ENCODE results near the gene HACD1. TPM values are rescaled to one million over a fixed set of nuclear protein-coding genes. Genes with fewer than 3 reads are reported as not detected.
A peak's percentile ranks its signal among the peaks of the same experiment; 100 is the strongest.

HACD1 gene
- total and polyA plus RNA-seq, 4 experiments from 2014 or later = 1.4 to 3.4 (median 2.4) TPM

GRCh38 chr10:17650416-17650815 is 33.2 kb upstream of the HACD1 start:
- Histone ChIP-seq H3K27ac (ENCODE audit: low read depth, low read length) (peak overlapping the region; percentile 22), H3K4me3 (ENCODE audit: low read length in 2 of 2) (no peak overlapping the region), H3K36me3 (ENCODE audit: insufficient read depth, low read length) (no peaks in the 10 kb centered on the region), H3K9me3 (ENCODE audit: control insufficient read depth in 1 of 2, low read length in 2 of 2) (peaks cover 0 to 4% of the 10 kb centered on the region in 2 donors), H3K27me3 (ENCODE audit: insufficient read depth, low read length) (no peaks in the 10 kb centered on the region), H3K4me1 (ENCODE audit: insufficient read depth, low read length) (peaks cover 82% of the 10 kb centered on the region)
- Mint-ChIP-seq H3K4me3 (peak overlapping the region in 5 of 8 donors; percentile 8 to 66 (median 31)), H3K4me1 (peaks cover 53 to 89% (median 72%) of the 10 kb centered on the region in 4 donors), H3K27ac (peak overlapping the region in 6 of 7 donors; percentile 65 to 84 (median 78)), H3K9me3 (peaks cover 0 to 13% (median 6%) of the 10 kb centered on the region in 8 donors), H3K36me3 (peaks cover 39% of the 10 kb centered on the region in 2 donors), H3K27me3 (no peaks in the 10 kb centered on the region)
- CTCF ChIA-PET (ENCODE audit: partially characterized antibody) = no interaction called here
- DNase-seq = no peak
- POLR2A ChIA-PET (ENCODE audit: partially characterized antibody) = interaction anchor here (1.4 kb wide), 1 partner anchor 27 kb away, joined by 5 read pairs; no protein-coding TSS in a partner anchor
- intact Hi-C loops (cut with micrococcal nuclease) = no loop called here

GRCh38 chr10:17649836-17650235 is 32.7 kb upstream of the HACD1 start:
- Mint-ChIP-seq H3K4me3 (peak overlapping the region in 3 of 8 donors; percentile 20 to 64 (median 27)), H3K27me3 (no peaks in the 10 kb centered on the region), H3K4me1 (peaks cover 51 to 89% (median 72%) of the 10 kb centered on the region in 4 donors), H3K27ac (peak overlapping the region in 6 of 7 donors; percentile 11 to 84 (median 46)), H3K9me3 (peaks cover 0 to 13% (median 6%) of the 10 kb centered on the region in 8 donors), H3K36me3 (peaks cover 35 to 36% of the 10 kb centered on the region in 2 donors)
- no peaks in the 10 kb centered on the region for H3K27me3 ChIP-seq (ENCODE audit: insufficient read depth, low read length)
- no peak overlapping the region for H3K27ac ChIP-seq (ENCODE audit: low read depth, low read length)
- no peaks in the 10 kb centered on the region for H3K36me3 ChIP-seq (ENCODE audit: insufficient read depth, low read length)
- DNase-seq = no peak
- peaks cover 82% of the 10 kb centered on the region for H3K4me1 ChIP-seq (ENCODE audit: insufficient read depth, low read length)
- intact Hi-C loops (cut with micrococcal nuclease) = loop anchor here (5.0 kb wide), 1 partner anchor 32 kb away; no protein-coding TSS in a partner anchor
- CTCF ChIA-PET (ENCODE audit: partially characterized antibody) = no interaction called here
- POLR2A ChIA-PET (ENCODE audit: partially characterized antibody) = no interaction called here
- no peak overlapping the region for H3K4me3 ChIP-seq (ENCODE audit: low read length in 2 of 2)
- H3K9me3 ChIP-seq (ENCODE audit: control insufficient read depth in 1 of 2, low read length in 2 of 2) = peaks cover 0 to 4% of the 10 kb centered on the region in 2 donors

- Mint-ChIP-seq H3K27me3 (no peaks in the 10 kb centered on the region), H3K4me1 (peaks cover 54 to 92% (median 75%) of the 10 kb centered on the region in 4 donors), H3K36me3 (peaks cover 33 to 39% of the 10 kb centered on the region in 2 donors), H3K4me3 (peak overlapping the region; percentile 76 to 92 (median 84)), H3K9me3 (peaks cover 0 to 13% (median 6%) of the 10 kb centered on the region in 8 donors), H3K27ac (peak overlapping the region; percentile 82 to 97 (median 95))
- H3K9me3 ChIP-seq (ENCODE audit: control insufficient read depth in 1 of 2, low read length in 2 of 2) = peaks cover 0 to 4% of the 10 kb centered on the region in 2 donors
- CTCF ChIA-PET (ENCODE audit: partially characterized antibody) = interaction anchor here (1.1 to 2.6 kb wide), 3 partner anchors 10 to 26 kb away, joined by 3 to 7 read pairs (median 5); no protein-coding TSS in a partner anchor
- no peaks in the 10 kb centered on the region for H3K27me3 ChIP-seq (ENCODE audit: insufficient read depth, low read length)
- H3K4me1 ChIP-seq (ENCODE audit: insufficient read depth, low read length) = peaks cover 79% of the 10 kb centered on the region
- peak overlapping the region in 1 of 2 donors; percentile 0 for H3K4me3 ChIP-seq (ENCODE audit: low read length in 2 of 2)
- peak overlapping the region; percentile 38 for H3K27ac ChIP-seq (ENCODE audit: low read depth, low read length)
- intact Hi-C loops (cut with micrococcal nuclease) = loop anchor here (5.0 kb wide), 1 partner anchor 33 kb away; no protein-coding TSS in a partner anchor
- no peak for DNase-seq
- POLR2A ChIA-PET (ENCODE audit: partially characterized antibody) = interaction anchor here (1.3 to 2.1 kb wide), 4 partner anchors 10 to 49 kb away, joined by 3 to 9 read pairs (median 4); no protein-coding TSS in a partner anchor
- no peaks in the 10 kb centered on the region for H3K36me3 ChIP-seq (ENCODE audit: insufficient read depth, low read length)
Observed at GRCh38 chr10:17649052-17649451, 31.9 kb upstream of the HACD1 start.

GRCh38 chr10:17648243-17649035 is 31.3 kb upstream of the HACD1 start:
- CTCF ChIA-PET (ENCODE audit: partially characterized antibody) = interaction anchor here (0.8 to 2.6 kb wide), 6 partner anchors 11 to 89 kb away, joined by 3 to 8 read pairs (median 4); no protein-coding TSS in a partner anchor

GRCh38 chr10:17647326-17647725 is 30.2 kb upstream of the HACD1 start:
- Mint-ChIP-seq H3K4me1 (peaks cover 53 to 94% (median 76%) of the 10 kb centered on the region in 4 donors), H3K4me3 (peak overlapping the region in 7 of 8 donors; percentile 13 to 58 (median 35)), H3K27me3 (no peaks in the 10 kb centered on the region), H3K27ac (peak overlapping the region in 5 of 7 donors; percentile 16 to 97 (median 50)), H3K36me3 (peaks cover 17 to 36% of the 10 kb centered on the region in 2 donors), H3K9me3 (peaks cover 0 to 4% (median 0%) of the 10 kb centered on the region in 8 donors)
- intact Hi-C loops (cut with micrococcal nuclease) = loop anchor here (5.0 kb wide), 1 partner anchor 35 kb away; no protein-coding TSS in a partner anchor
- no peaks in the 10 kb centered on the region for H3K27me3 ChIP-seq (ENCODE audit: insufficient read depth, low read length)
- POLR2A ChIA-PET (ENCODE audit: partially characterized antibody) = interaction anchor here (1.0 to 2.1 kb wide), 6 partner anchors 8 to 418 kb away, joined by 3 to 9 read pairs (median 6); no protein-coding TSS in a partner anchor
- no peaks in the 10 kb centered on the region for H3K9me3 ChIP-seq (ENCODE audit: control insufficient read depth in 1 of 2, low read length in 2 of 2)
- H3K27ac ChIP-seq (ENCODE audit: low read depth, low read length) = peak overlapping the region; percentile 38
- CTCF ChIA-PET (ENCODE audit: partially characterized antibody) = interaction anchor here (0.8 to 2.6 kb wide), 7 partner anchors 14 to 90 kb away, joined by 3 to 8 read pairs (median 4); no protein-coding TSS in a partner anchor
- no peak for DNase-seq
- H3K4me1 ChIP-seq (ENCODE audit: insufficient read depth, low read length) = peaks cover 83% of the 10 kb centered on the region
- H3K36me3 ChIP-seq (ENCODE audit: insufficient read depth, low read length) = no peaks in the 10 kb centered on the region
- no peak overlapping the region for H3K4me3 ChIP-seq (ENCODE audit: low read length in 2 of 2)

More at GRCh38 chr10:17648243-17649035, 31.3 kb upstream of the HACD1 start:
- H3K4me1 Mint-ChIP-seq = peaks cover 52 to 92% (median 71%) of the 10 kb centered on the region in 4 donors
- Histone ChIP-seq H3K4me3 (ENCODE audit: low read length in 2 of 2) (peak overlapping the region; percentile 0 to 27), H3K27me3 (ENCODE audit: insufficient read depth, low read length) (no peaks in the 10 kb centered on the region), H3K9me3 (ENCODE audit: control insufficient read depth in 1 of 2, low read length in 2 of 2) (peaks cover 0 to 4% of the 10 kb centered on the region in 2 donors), H3K36me3 (ENCODE audit: insufficient read depth, low read length) (no peaks in the 10 kb centered on the region), H3K4me1 (ENCODE audit: insufficient read depth, low read length) (peaks cover 79% of the 10 kb centered on the region), H3K27ac (ENCODE audit: low read depth, low read length) (peak overlapping the region; percentile 38)
- peaks cover 0 to 10% (median 4%) of the 10 kb centered on the region in 8 donors for H3K9me3 Mint-ChIP-seq
- intact Hi-C loops (cut with micrococcal nuclease) = loop anchor here (5.0 kb wide), 1 partner anchor 34 kb away; no protein-coding TSS in a partner anchor
- peak overlapping the region; percentile 76 to 92 (median 84) for H3K4me3 Mint-ChIP-seq
- DNase-seq = peak; percentile 39 to 70 (median 63)
- H3K27ac Mint-ChIP-seq = peak overlapping the region; percentile 82 to 97 (median 95)
- H3K36me3 Mint-ChIP-seq = peaks cover 27 to 41% of the 10 kb centered on the region in 2 donors
- POLR2A ChIA-PET (ENCODE audit: partially characterized antibody) = interaction anchor here (1.0 to 2.1 kb wide), 8 partner anchors 11 to 419 kb away, joined by 3 to 9 read pairs (median 4); no protein-coding TSS in a partner anchor
- H3K27me3 Mint-ChIP-seq = no peaks in the 10 kb centered on the region

DNA sequence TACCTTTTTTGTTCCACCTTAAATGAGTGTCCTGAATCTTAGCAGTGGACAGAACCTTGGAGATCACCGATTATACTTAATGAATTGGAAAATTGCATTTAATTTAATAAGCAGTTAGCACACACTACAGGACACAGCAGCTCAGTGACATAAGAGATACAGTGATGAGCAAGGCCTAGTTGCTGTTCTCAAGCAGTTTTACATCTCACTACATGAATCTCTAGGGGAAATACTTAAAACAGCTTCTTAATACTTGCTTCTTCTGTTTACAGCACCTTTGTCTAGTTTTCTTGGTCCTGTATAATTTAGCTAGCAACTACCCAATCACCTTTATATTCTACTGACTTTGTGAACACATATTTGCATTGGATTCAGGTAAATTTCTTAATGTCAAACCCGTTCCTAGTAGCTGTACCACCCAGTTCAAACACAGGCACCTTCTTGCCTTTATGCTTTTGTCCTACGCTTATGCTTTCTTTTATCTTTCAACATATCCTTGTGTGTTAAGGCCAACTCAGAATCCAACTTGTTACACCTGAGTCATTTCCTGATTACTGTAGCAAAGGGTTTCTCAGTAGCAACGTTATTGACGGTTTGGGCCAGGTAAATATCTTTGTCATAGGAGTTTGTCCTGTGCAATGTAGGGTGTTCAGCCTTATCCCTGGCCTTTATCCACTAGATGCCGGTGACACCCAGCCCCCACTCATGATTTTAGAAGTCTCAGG is 28.6 kb upstream of the HACD1 start:
- Mint-ChIP-seq H3K4me3 (peak overlapping the region; percentile 27 to 99 (median 98)), H3K9me3 (peaks cover 0 to 2% (median 0%) of the 10 kb centered on the region in 8 donors), H3K27me3 (no peaks in the 10 kb centered on the region), H3K4me1 (peaks cover 48 to 78% (median 65%) of the 10 kb centered on the region in 4 donors), H3K36me3 (peaks cover 4 to 25% of the 10 kb centered on the region in 2 donors), H3K27ac (peak overlapping the region; percentile 79 to 100 (median 100))
- Histone ChIP-seq H3K27ac (ENCODE audit: low read depth, low read length) (peak overlapping the region; percentile 44), H3K4me1 (ENCODE audit: insufficient read depth, low read length) (peaks cover 70% of the 10 kb centered on the region), H3K36me3 (ENCODE audit: insufficient read depth, low read length) (no peaks in the 10 kb centered on the region), H3K9me3 (ENCODE audit: control insufficient read depth in 1 of 2, low read length in 2 of 2) (no peaks in the 10 kb centered on the region), H3K4me3 (ENCODE audit: low read length in 2 of 2) (peak overlapping the region in 1 of 2 donors; percentile 91), H3K27me3 (ENCODE audit: insufficient read depth, low read length) (no peaks in the 10 kb centered on the region)
- DNase-seq = peak in 1 of 5 donors; percentile 15
- ChIA-PET POLR2A (ENCODE audit: partially characterized antibody) (interaction anchor here (0.7 to 3.8 kb wide), 7 partner anchors 11 to 415 kb away, joined by 3 to 41 read pairs (median 18); no protein-coding TSS in a partner anchor), CTCF (ENCODE audit: partially characterized antibody) (interaction anchor here (0.6 to 1.5 kb wide), 2 partner anchors 10 to 60 kb away, joined by 3 to 4 read pairs; no protein-coding TSS in a partner anchor)
- intact Hi-C loops (cut with micrococcal nuclease) = loop anchor here (2.0 to 5.0 kb wide), 2 partner anchors 23 to 37 kb away; no protein-coding TSS in a partner anchor

Measured in CD4-positive, alpha-beta memory T cell (primary cell).